ENCODE results near the gene ANGPTL2. TPM values are rescaled to one million over a fixed set of nuclear protein-coding genes. Genes with fewer than 3 reads are reported as not detected.

Gene ANGPTL2
- total RNA-seq, 1 donor from 2014 or later, result not detected

- H3K4me3 Mint-ChIP-seq, result no peak overlapping the region
- no peaks in the 10 kb centered on the region for H3K27me3 Mint-ChIP-seq
- no peaks in the 10 kb centered on the region for H3K36me3 Mint-ChIP-seq (ENCODE audit: low read depth)
- intact Hi-C loops (cut with micrococcal nuclease), result no loop called here
- peaks cover 29% of the 10 kb centered on the region for H3K4me1 Mint-ChIP-seq
- DNase-seq, result no peak
- no peak overlapping the region for H3K27ac Mint-ChIP-seq
- H3K9me3 Mint-ChIP-seq, result no peaks in the 10 kb centered on the region
These were observed 71.8 kb downstream of the ANGPTL2 start for GRCh38 chr9:127050591-127051001.

GRCh38 chr9:127050152-127050551 lies 72.3 kb downstream of the ANGPTL2 start:
- no peak overlapping the region for H3K4me3 Mint-ChIP-seq
- no peak for DNase-seq
- no peaks in the 10 kb centered on the region for H3K36me3 Mint-ChIP-seq (ENCODE audit: low read depth)
- intact Hi-C loops (cut with micrococcal nuclease), result no loop called here
- peaks cover 3% of the 10 kb centered on the region for H3K27me3 Mint-ChIP-seq
- H3K27ac Mint-ChIP-seq, result no peak overlapping the region
- peaks cover 29% of the 10 kb centered on the region for H3K4me1 Mint-ChIP-seq
- no peaks in the 10 kb centered on the region for H3K9me3 Mint-ChIP-seq

DNA sequence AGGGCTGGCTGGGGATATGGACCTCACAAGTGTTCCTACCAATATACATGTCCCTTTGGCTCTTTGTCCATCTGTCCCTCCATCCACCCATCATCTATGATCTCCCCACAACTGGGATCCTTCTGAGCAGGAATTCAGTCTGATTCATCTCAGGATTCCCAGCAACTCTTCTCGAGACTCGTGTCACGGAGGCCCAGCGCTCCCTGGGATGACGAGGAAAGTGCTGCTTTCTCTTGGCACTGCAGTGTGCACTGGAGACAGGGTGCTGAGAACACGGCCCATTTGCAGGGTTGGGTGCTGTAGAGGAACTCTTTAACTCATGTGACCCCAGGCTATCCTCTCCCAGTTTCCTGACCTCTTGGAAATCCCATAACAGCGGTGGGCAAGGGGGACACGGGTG lies 72.9 kb downstream of the ANGPTL2 start:
- intact Hi-C loops (cut with micrococcal nuclease), result loop anchor here (1.0 kb wide), 1 partner anchor 44 kb away; no protein-coding TSS in a partner anchor
- Mint-ChIP-seq H3K4me3 (peak overlapping the region; percentile 46), H3K4me1 (peaks cover 29% of the 10 kb centered on the region), H3K27ac (no peak overlapping the region), H3K27me3 (peaks cover 5% of the 10 kb centered on the region), H3K36me3 (ENCODE audit: low read depth) (no peaks in the 10 kb centered on the region), H3K9me3 (no peaks in the 10 kb centered on the region)
- DNase-seq, result no peak

- intact Hi-C loops (cut with micrococcal nuclease), result loop anchor here (1.0 kb wide), 1 partner anchor 44 kb away; no protein-coding TSS in a partner anchor
- peak; percentile 83 for DNase-seq
- Mint-ChIP-seq H3K4me1 (peaks cover 29% of the 10 kb centered on the region), H3K36me3 (ENCODE audit: low read depth) (no peaks in the 10 kb centered on the region), H3K9me3 (no peaks in the 10 kb centered on the region), H3K4me3 (peak overlapping the region; percentile 68), H3K27me3 (peaks cover 6% of the 10 kb centered on the region), H3K27ac (peak overlapping the region; percentile 25)
These were observed 73.4 kb downstream of the ANGPTL2 start for GRCh38 chr9:127049044-127049443.

- H3K4me1 Mint-ChIP-seq, result peaks cover 29% of the 10 kb centered on the region
- H3K4me3 Mint-ChIP-seq, result peak overlapping the region; percentile 7
- intact Hi-C loops (cut with micrococcal nuclease), result no loop called here
- no peaks in the 10 kb centered on the region for H3K9me3 Mint-ChIP-seq
- H3K36me3 Mint-ChIP-seq (ENCODE audit: low read depth), result no peaks in the 10 kb centered on the region
- peak overlapping the region; percentile 26 for H3K27ac Mint-ChIP-seq
- DNase-seq, result no peak
- H3K27me3 Mint-ChIP-seq, result peaks cover 16% of the 10 kb centered on the region
These were observed 74.5 kb downstream of the ANGPTL2 start for GRCh38 chr9:127047971-127048370.

DNA sequence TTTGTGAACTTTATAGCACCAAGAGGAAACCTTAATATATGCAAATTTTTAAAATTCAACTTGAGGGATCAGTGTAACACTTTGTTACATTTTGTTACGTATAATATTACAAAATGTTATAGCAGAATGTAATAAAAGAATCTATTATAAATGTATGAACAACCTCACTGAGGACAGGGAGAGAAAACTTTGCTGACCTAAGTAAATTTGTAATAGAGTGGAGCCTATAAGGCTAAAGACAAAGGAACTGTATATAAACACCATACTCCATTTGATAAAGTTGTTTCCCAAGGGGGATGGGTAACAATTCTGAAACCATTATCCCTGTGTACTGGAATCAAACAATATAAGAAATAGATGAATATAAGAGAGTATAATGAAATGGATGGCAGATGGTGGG lies 77.3 kb downstream of the ANGPTL2 start:
- Mint-ChIP-seq H3K4me1 (peaks cover 23% of the 10 kb centered on the region), H3K27ac (no peak overlapping the region), H3K36me3 (ENCODE audit: low read depth) (no peaks in the 10 kb centered on the region), H3K4me3 (no peak overlapping the region), H3K27me3 (peaks cover 19% of the 10 kb centered on the region), H3K9me3 (no peaks in the 10 kb centered on the region)
- intact Hi-C loops (cut with micrococcal nuclease), result no loop called here
- no peak for DNase-seq

- peaks cover 17% of the 10 kb centered on the region for H3K27me3 Mint-ChIP-seq
- no peak overlapping the region for H3K4me3 Mint-ChIP-seq
- H3K27ac Mint-ChIP-seq, result no peak overlapping the region
- no peak for DNase-seq
- intact Hi-C loops (cut with micrococcal nuclease), result no loop called here
- no peaks in the 10 kb centered on the region for H3K4me1 Mint-ChIP-seq
- no peaks in the 10 kb centered on the region for H3K9me3 Mint-ChIP-seq
- no peaks in the 10 kb centered on the region for H3K36me3 Mint-ChIP-seq (ENCODE audit: low read depth)
These were observed 82.9 kb downstream of the ANGPTL2 start for GRCh38 chr9:127039492-127039891.

DNA sequence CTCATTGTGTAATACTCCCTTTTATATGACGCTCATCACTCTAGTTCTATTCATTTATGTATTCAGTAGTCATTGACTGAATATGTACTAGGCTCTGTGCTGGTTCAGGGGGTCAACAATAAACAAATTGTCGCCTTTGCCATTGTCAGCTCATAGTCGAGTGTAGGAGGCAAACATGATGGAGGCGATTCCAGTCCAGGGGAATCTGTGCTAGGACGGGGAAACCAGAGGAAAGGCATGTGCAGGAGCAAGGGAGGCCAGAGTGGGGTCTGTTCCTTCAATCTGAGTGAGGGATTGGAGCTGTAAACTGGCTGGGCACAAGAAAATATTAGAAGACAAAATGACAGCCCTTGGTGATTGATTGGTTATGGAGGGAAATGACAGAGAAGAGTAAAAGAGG lies 83.9 kb downstream of the ANGPTL2 start:
- DNase-seq, result no peak

More for the DNA sequence above, 83.9 kb downstream of the ANGPTL2 start:
- Mint-ChIP-seq H3K4me3 (no peak overlapping the region), H3K27me3 (peaks cover 14% of the 10 kb centered on the region), H3K9me3 (no peaks in the 10 kb centered on the region), H3K27ac (no peak overlapping the region), H3K4me1 (no peaks in the 10 kb centered on the region), H3K36me3 (ENCODE audit: low read depth) (no peaks in the 10 kb centered on the region)
- intact Hi-C loops (cut with micrococcal nuclease), result no loop called here

Other genes starting within 250 kb of the ANGPTL2 start
- 1.7 and 2.0 TPM in 2 replicates for gene RALGPS1, start 207.9 kb downstream of the ANGPTL2 start, total RNA-seq
- gene GARNL3, start 142.1 kb upstream of the ANGPTL2 start, total RNA-seq, result 3.1 and 3.3 TPM in 2 replicates